Keratinocyte (primary cell): Measurements from ENCODE around the gene NFIC. TPM values are rescaled to one million over a fixed set of nuclear protein-coding genes. Genes with fewer than 3 reads are reported as not detected.
A peak's percentile ranks its signal among the peaks of the same experiment; 100 is the strongest.

Experiments used
- DNase-seq: peaks from one replicate; pipeline ENCODE4 v3.0.0-alpha.2; 2011; ENCODE audit warnings: low read depth, missing footprints, low spot score
- FAIRE-seq: peaks from 2 replicates; lab custom pipeline; 2011; peaks lifted over from hg19 to GRCh38; lab: Jason Lieb, UNC
- H2AFZ ChIP-seq: 2 replicates; pipeline ENCODE4 v1.6.0; 2012; ENCODE audit warnings: low read length, control low read depth, inconsistent platforms; ENCODE audit not compliant: control insufficient read depth
- H3K27ac ChIP-seq: 2 replicates; pipeline ENCODE4 v1.5.1; 2011; ENCODE audit warnings: low read length; ENCODE audit not compliant: control insufficient read depth, insufficient read depth
- H3K27me3 ChIP-seq: 3 replicates; pipeline ENCODE4 v1.6.0; 2011; ENCODE audit warnings: low read length; ENCODE audit not compliant: control insufficient read depth, insufficient read depth; ENCODE audit errors: extremely low read depth
- H3K36me3 ChIP-seq, 2 experiments: 2 replicates in 1 of 2; 3 replicates in 1 of 2; pipeline ENCODE4 v1.5.1; 2011; ENCODE audit warnings: low read length in 2 of 2, mild to moderate bottlenecking in 1 of 2; ENCODE audit not compliant: control insufficient read depth in 2 of 2, insufficient read depth in 2 of 2; ENCODE audit errors: extremely low read depth in 1 of 2
- H3K4me1 ChIP-seq: 3 replicates; pipeline ENCODE4 v1.5.1; 2011; ENCODE audit warnings: low read length; ENCODE audit not compliant: control insufficient read depth, insufficient read depth; ENCODE audit errors: extremely low read depth
- H3K4me2 ChIP-seq: 3 replicates; pipeline ENCODE4 v1.6.0; 2011; ENCODE audit warnings: low read depth, low read length; ENCODE audit not compliant: control insufficient read depth, insufficient read depth; ENCODE audit errors: extremely low read depth
- H3K4me3 ChIP-seq, 3 experiments: fragments of 200-600 bp in 1 of 3; sonication (generic) in 1 of 3; 2 replicates in 2 of 3; 3 replicates in 1 of 3; pipeline ENCODE4 v1.5.1; 2011 to 2016; ENCODE audit warnings: low read length in 3 of 3, mild to moderate bottlenecking in 3 of 3, control low read depth in 2 of 3, inconsistent platforms in 1 of 3, low read depth in 1 of 3, mixed read lengths in 1 of 3, mixed run types in 1 of 3, moderate library complexity in 1 of 3; ENCODE audit not compliant: control insufficient read depth in 2 of 3, insufficient read depth in 2 of 3; ENCODE audit errors: extremely low read depth in 1 of 3
- H3K79me2 ChIP-seq: 2 replicates; pipeline ENCODE4 v1.6.0; 2012; ENCODE audit warnings: low read length; ENCODE audit not compliant: control insufficient read depth, insufficient read depth
- H3K9ac ChIP-seq: 3 replicates; pipeline ENCODE4 v1.6.0; 2011; ENCODE audit warnings: low read length; ENCODE audit not compliant: control insufficient read depth, insufficient read depth; ENCODE audit errors: extremely low read depth
- H3K9me1 ChIP-seq: 3 replicates; pipeline ENCODE4 v1.6.0; 2011; ENCODE audit warnings: low read length; ENCODE audit not compliant: control insufficient read depth, insufficient read depth; ENCODE audit errors: extremely low read depth
- H3K9me3 ChIP-seq: 2 replicates; pipeline ENCODE4 v1.5.1; 2012; ENCODE audit warnings: low read depth, low read length; ENCODE audit not compliant: control insufficient read depth
- H4K20me1 ChIP-seq: 3 replicates; pipeline ENCODE4 v1.6.0; 2011; ENCODE audit warnings: low read length; ENCODE audit not compliant: control insufficient read depth, insufficient read depth; ENCODE audit errors: extremely low read depth
- EZH2 ChIP-seq: IDR thresholded peaks from one replicate; pipeline ENCODE4 v1.6.1; 2012; ENCODE audit warnings: inconsistent platforms, mild to moderate bottlenecking, low read length, moderate library complexity
- dilution Hi-C: fragments of 300-500 bp; cut with MboI; formaldehyde crosslinking; loops from one replicate; pipeline ENCODE4 v1.7.0; 2020; ENCODE audit warnings: low sequenced_read_pairs; ENCODE audit not compliant: extremely low pct_ligation_motif_present
- polyA plus RNA-seq, 5 experiments: library from polyadenylated mRNA; depleted of rRNA in 3 of 5; stranded (reverse) in 3 of 5; stranded (forward) in 1 of 5; unstranded in 1 of 5; fragments of >200 nt; gene quantifications; 1 replicate in 1 of 5; 2 replicates in 3 of 5; 3 replicates in 1 of 5; pipeline versions ENCODE4 v1.2.1 to v1.2.3, GENCODE V29; 2011 to 2012; ENCODE audit warnings: missing spikeins in 2 of 5, low read depth in 1 of 5, low replicate concordance in 1 of 5
- TF ChIP-seq, protein P1 (sequence below), 3 experiments: IDR thresholded peaks in 1 of 3; conservative IDR thresholded peaks in 1 of 3; optimal IDR thresholded peaks in 1 of 3; 2 replicates in 2 of 3; 3 replicates in 1 of 3; pipeline versions ENCODE3 to v1.5.1; 2011; ENCODE audit warnings: low read length in 3 of 3, mild to moderate bottlenecking in 3 of 3, moderate library complexity in 2 of 3, control low read depth in 1 of 3, inconsistent platforms in 1 of 3; ENCODE audit not compliant: insufficient read depth in 2 of 3; ENCODE audit errors: extremely low read depth in 1 of 3

The NFIC gene
- polyA plus RNA-seq, 1 donor (not counting 4 experiments of a cell fraction or from before 2014, with no cell fraction given), result 2.4 TPM

DNA sequence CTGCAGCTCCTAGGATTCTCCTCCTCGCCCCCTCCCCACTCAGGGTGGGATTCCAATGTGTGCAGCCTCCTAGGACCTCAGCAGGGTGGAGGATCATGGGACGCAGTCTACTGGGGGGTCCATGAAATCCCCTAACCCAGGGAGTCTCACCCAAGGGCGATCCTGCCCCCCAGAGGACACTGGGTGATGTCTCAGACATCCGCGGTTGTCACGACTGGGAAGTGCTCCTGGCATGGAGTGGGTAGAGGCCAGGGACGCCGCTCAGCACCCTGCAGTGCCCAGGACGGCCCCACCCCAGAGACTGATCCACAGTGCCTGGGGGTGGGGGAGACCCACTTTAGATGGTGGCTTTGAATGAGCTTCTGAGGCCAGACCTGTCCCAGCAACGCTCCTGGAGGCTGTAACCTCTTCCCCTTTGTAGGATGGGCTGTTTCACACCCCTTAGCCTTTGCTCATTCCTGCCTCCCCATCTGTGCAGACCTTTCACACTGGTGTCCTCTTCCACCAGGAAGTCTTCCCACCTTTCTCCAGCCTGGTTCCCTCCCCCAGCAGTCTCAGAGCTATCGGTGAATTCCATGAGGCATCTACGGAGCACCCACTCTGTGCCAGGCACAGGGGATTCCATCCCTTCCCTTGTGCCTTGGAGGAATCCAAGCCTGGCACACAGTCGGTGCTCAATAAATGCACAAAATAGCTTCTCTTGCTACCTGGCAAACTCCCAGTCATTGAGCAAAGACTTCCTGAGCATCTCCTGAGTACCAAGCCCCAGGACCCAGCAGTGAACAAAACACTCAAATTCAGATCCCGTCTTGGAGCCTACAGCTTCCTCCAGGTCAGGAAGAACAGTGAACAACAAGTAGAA, 103.5 kb downstream of the NFIC start:
- Histone ChIP-seq H3K4me3 (no peak overlapping the region), H3K9me1 (no peaks in the 10 kb centered on the region), H3K9me3 (peaks cover 2% of the 10 kb centered on the region), H4K20me1 (peaks cover 3% of the 10 kb centered on the region), H3K4me2 (no peak overlapping the region), H3K9ac (no peak overlapping the region), H3K79me2 (no peaks in the 10 kb centered on the region), H3K27me3 (peaks cover 10% of the 10 kb centered on the region), H3K27ac (no peak overlapping the region), H3K36me3 (no peaks in the 10 kb centered on the region), H3K4me1 (no peaks in the 10 kb centered on the region), H2AFZ (no peak overlapping the region)
- no peak for DNase-seq
- dilution Hi-C loops, result no loop called here
- no peak for FAIRE-seq
- TF ChIP-seq, protein P1, sequence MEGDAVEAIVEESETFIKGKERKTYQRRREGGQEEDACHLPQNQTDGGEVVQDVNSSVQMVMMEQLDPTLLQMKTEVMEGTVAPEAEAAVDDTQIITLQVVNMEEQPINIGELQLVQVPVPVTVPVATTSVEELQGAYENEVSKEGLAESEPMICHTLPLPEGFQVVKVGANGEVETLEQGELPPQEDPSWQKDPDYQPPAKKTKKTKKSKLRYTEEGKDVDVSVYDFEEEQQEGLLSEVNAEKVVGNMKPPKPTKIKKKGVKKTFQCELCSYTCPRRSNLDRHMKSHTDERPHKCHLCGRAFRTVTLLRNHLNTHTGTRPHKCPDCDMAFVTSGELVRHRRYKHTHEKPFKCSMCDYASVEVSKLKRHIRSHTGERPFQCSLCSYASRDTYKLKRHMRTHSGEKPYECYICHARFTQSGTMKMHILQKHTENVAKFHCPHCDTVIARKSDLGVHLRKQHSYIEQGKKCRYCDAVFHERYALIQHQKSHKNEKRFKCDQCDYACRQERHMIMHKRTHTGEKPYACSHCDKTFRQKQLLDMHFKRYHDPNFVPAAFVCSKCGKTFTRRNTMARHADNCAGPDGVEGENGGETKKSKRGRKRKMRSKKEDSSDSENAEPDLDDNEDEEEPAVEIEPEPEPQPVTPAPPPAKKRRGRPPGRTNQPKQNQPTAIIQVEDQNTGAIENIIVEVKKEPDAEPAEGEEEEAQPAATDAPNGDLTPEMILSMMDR (optimal IDR thresholded peaks at IDR 0.05 in 1 of 3, IDR thresholded peaks at IDR 0.05 in 1 of 3, conservative IDR thresholded peaks at IDR 0.05 in 1 of 3; ENCODE audit: extremely low read depth in 1 of 3, insufficient read depth in 2 of 3, low read length in 3 of 3), result peak in 1 of 3 experiments; percentile 33
- TF ChIP-seq EZH2, result no peak

DNA sequence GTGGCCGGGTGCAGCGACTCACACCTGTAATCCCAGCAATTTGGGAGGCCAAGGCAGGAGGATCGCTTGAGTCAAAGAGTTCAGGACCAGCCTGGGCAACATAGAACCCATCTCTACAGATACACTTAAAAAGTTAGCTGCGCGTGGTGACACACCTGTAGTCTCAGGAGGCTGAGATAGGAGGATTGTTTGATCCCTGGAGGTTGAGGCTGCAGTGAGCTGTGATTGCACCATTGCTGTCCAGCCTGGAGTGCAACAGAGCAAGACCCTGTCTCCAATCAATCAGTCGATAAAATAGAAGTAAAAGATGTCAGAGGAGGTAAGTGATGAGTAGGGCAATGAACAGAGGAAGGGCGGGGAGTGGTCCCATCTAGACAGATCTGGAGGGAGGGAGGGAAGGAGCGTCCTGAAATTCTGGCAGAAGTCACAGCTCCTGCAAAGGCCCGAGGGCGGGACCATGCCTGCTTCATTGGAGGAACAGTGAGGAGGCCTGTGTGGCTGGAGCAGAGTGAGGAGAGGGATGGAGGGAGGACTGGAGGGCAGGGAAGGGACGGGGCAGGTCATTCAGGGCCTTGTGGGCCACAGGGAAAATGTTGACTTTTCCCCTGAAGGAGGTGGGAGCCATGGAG, 104.2 kb downstream of the NFIC start:
- DNase-seq, result no peak
- peaks cover 2% of the 10 kb centered on the region for H3K9me3 ChIP-seq
- H3K79me2 ChIP-seq, result no peaks in the 10 kb centered on the region
- TF ChIP-seq, protein P1 (optimal IDR thresholded peaks at IDR 0.05 in 1 of 3, IDR thresholded peaks at IDR 0.05 in 1 of 3, conservative IDR thresholded peaks at IDR 0.05 in 1 of 3; ENCODE audit: extremely low read depth in 1 of 3, insufficient read depth in 2 of 3, low read length in 3 of 3), result no peak
- TF ChIP-seq EZH2, result no peak
- no peaks in the 10 kb centered on the region for H3K4me1 ChIP-seq
- H3K27ac ChIP-seq, result no peak overlapping the region
- peaks cover 3% of the 10 kb centered on the region for H4K20me1 ChIP-seq
- H3K27me3 ChIP-seq, result peaks cover 10% of the 10 kb centered on the region
- no peak for FAIRE-seq
- dilution Hi-C loops, result no loop called here
- no peak overlapping the region for H3K4me2 ChIP-seq
- H3K9me1 ChIP-seq, result no peaks in the 10 kb centered on the region
- H3K4me3 ChIP-seq, result no peak overlapping the region
- H3K9ac ChIP-seq, result no peak overlapping the region
- H2AFZ ChIP-seq, result no peak overlapping the region
- no peaks in the 10 kb centered on the region for H3K36me3 ChIP-seq
